ENCODE measurements around the gene OR9Q2. TPM values are rescaled to one million over a fixed set of nuclear protein-coding genes. Genes with fewer than 3 reads are reported as not detected.
"Not testable (repeated sequence)": the region's sequence is repeated elsewhere in the genome, so short reads cannot be mapped to it uniquely, and the experiment has no call there.

Gene OR9Q2
- total RNA-seq, 1 experiment from 2014 or later: not detected

GRCh38 chr11:58195939-58196338 is 7.1 kb downstream of the OR9Q2 start:
- intact Hi-C loops (cut with micrococcal nuclease; ENCODE audit: unreplicated experiment): no loop called here
- Mint-ChIP-seq H3K9me3 (ENCODE audit: low read depth, unreplicated experiment) (no peaks in the 10 kb centered on the region), H3K4me3 (ENCODE audit: low read depth, unreplicated experiment) (no peak overlapping the region), H3K4me1 (ENCODE audit: low read depth, unreplicated experiment) (peaks cover 9% of the 10 kb centered on the region), H3K27me3 (ENCODE audit: unreplicated experiment) (no peaks in the 10 kb centered on the region), H3K27ac (ENCODE audit: unreplicated experiment) (no peak overlapping the region), H3K36me3 (ENCODE audit: insufficient read depth, unreplicated experiment) (no peaks in the 10 kb centered on the region)
- CTCF ChIA-PET: interaction anchor here (0.6 kb wide), 1 partner anchor 1305 kb away, joined by 4 read pairs; no protein-coding TSS in a partner anchor
- no TSS peak for BruUV-seq (replicated peaks)
- no peak for DNase-seq
- TF ChIP-seq CTCF (IDR thresholded peaks at IDR 0.05; ENCODE audit: unreplicated experiment): no peak

- no peak for TF ChIP-seq CTCF (IDR thresholded peaks at IDR 0.05; ENCODE audit: unreplicated experiment)
- Mint-ChIP-seq H3K4me1 (ENCODE audit: low read depth, unreplicated experiment) (peaks cover 9% of the 10 kb centered on the region), H3K9me3 (ENCODE audit: low read depth, unreplicated experiment) (peaks cover 7% of the 10 kb centered on the region), H3K4me3 (ENCODE audit: low read depth, unreplicated experiment) (no peak overlapping the region), H3K27ac (ENCODE audit: unreplicated experiment) (no peak overlapping the region), H3K27me3 (ENCODE audit: unreplicated experiment) (no peaks in the 10 kb centered on the region), H3K36me3 (ENCODE audit: insufficient read depth, unreplicated experiment) (no peaks in the 10 kb centered on the region)
- no TSS peak for BruUV-seq (replicated peaks)
- intact Hi-C loops (cut with micrococcal nuclease; ENCODE audit: unreplicated experiment): no loop called here
- no peak for DNase-seq
- CTCF ChIA-PET: no interaction called here
Measured at GRCh38 chr11:58199271-58199670, 10.4 kb downstream of the OR9Q2 start.

- Mint-ChIP-seq H3K4me1 (ENCODE audit: low read depth, unreplicated experiment) (peaks cover 4% of the 10 kb centered on the region), H3K36me3 (ENCODE audit: insufficient read depth, unreplicated experiment) (no peaks in the 10 kb centered on the region), H3K9me3 (ENCODE audit: low read depth, unreplicated experiment) (peaks cover 7% of the 10 kb centered on the region), H3K4me3 (ENCODE audit: low read depth, unreplicated experiment) (no peak within 1 kb of the TSS), H3K27me3 (ENCODE audit: unreplicated experiment) (no peaks in the 10 kb centered on the region), H3K27ac (ENCODE audit: unreplicated experiment) (no peak within 1 kb of the TSS)
- DNase-seq: no peak
- BruUV-seq (replicated peaks): no TSS peak
- TF ChIP-seq CTCF (IDR thresholded peaks at IDR 0.05; ENCODE audit: unreplicated experiment): no peak
- intact Hi-C loops (cut with micrococcal nuclease; ENCODE audit: unreplicated experiment): no loop called here
- CTCF ChIA-PET: no interaction called here
Measured at GRCh38 chr11:58204042-58204441, 15.2 kb downstream of the OR9Q2 start, which contains the start of gene OR1S2. TSS of gene OR1S2 (minus strand) at chr11:58204142. CDS start at chr11:58204142, 0 bp downstream.

- H3K27ac Mint-ChIP-seq (ENCODE audit: unreplicated experiment); DNase-seq; H3K9me3 Mint-ChIP-seq (ENCODE audit: low read depth, unreplicated experiment); H3K4me1 Mint-ChIP-seq (ENCODE audit: low read depth, unreplicated experiment); H3K36me3 Mint-ChIP-seq (ENCODE audit: insufficient read depth, unreplicated experiment); intact Hi-C loops (cut with micrococcal nuclease; ENCODE audit: unreplicated experiment); H3K4me3 Mint-ChIP-seq (ENCODE audit: low read depth, unreplicated experiment); BruUV-seq (replicated peaks); H3K27me3 Mint-ChIP-seq (ENCODE audit: unreplicated experiment); CTCF ChIA-PET: not testable (repeated sequence)
Measured at GRCh38 chr11:58212420-58212819, 23.6 kb downstream of the OR9Q2 start, which contains the start of gene OR1S1. TSS of gene OR1S1 (plus strand) at chr11:58212720.

GRCh38 chr11:58216476-58216875 is 27.6 kb downstream of the OR9Q2 start:
- Mint-ChIP-seq H3K4me3 (ENCODE audit: low read depth, unreplicated experiment) (no peak overlapping the region), H3K9me3 (ENCODE audit: low read depth, unreplicated experiment) (peaks cover 7% of the 10 kb centered on the region), H3K4me1 (ENCODE audit: low read depth, unreplicated experiment) (peaks cover 8% of the 10 kb centered on the region), H3K27me3 (ENCODE audit: unreplicated experiment) (no peaks in the 10 kb centered on the region), H3K27ac (ENCODE audit: unreplicated experiment) (no peak overlapping the region), H3K36me3 (ENCODE audit: insufficient read depth, unreplicated experiment) (no peaks in the 10 kb centered on the region)
- no peak for TF ChIP-seq CTCF (IDR thresholded peaks at IDR 0.05; ENCODE audit: unreplicated experiment)
- BruUV-seq (replicated peaks): no TSS peak
- CTCF ChIA-PET: no interaction called here
- no peak for DNase-seq
- intact Hi-C loops (cut with micrococcal nuclease; ENCODE audit: unreplicated experiment): no loop called here

All from Calu3 (cell line).